Middle frontal gyrus (tissue), 1 donor: ENCODE results near the gene MMAA.
"Not testable (repeated sequence)": the region's sequence is repeated elsewhere in the genome, so short reads cannot be mapped to it uniquely, and the experiment has no call there.

Experiments
- DNase-seq: peaks from one replicate; pipeline ENCODE4 v3.0.0-alpha.2; 2015; ENCODE audit warnings: low spot score; ENCODE audit errors: extremely low spot score

The MMAA gene

GRCh38 chr4:145618932-145619638, at the start of gene MMAA:
Gene MMAA (plus strand): TSS chr4:145619385. CDS start chr4:145639140, 19,755 bp downstream.
- peak; percentile 85 for DNase-seq

GRCh38 chr4:145574546-145574945, 44.6 kb upstream of the MMAA start:
- DNase-seq = not testable (repeated sequence)

- no peak for DNase-seq
These were observed 38.3 kb upstream of the MMAA start for GRCh38 chr4:145580906-145581305.

- DNase-seq = no peak
These were observed 35.8 kb upstream of the MMAA start for GRCh38 chr4:145583191-145584055.

GRCh38 chr4:145587088-145587754, 32.0 kb upstream of the MMAA start:
- no peak for DNase-seq

GRCh38 chr4:145589381-145589780, 29.8 kb upstream of the MMAA start:
- DNase-seq = not testable (repeated sequence)

- no peak for DNase-seq
These were observed 29.1 kb upstream of the MMAA start for GRCh38 chr4:145589916-145590702.

GRCh38 chr4:145602129-145602760, 16.9 kb upstream of the MMAA start:
- no peak for DNase-seq

- no peak for DNase-seq
These were observed 13.2 kb upstream of the MMAA start for GRCh38 chr4:145605941-145606340.

- no peak for DNase-seq
These were observed 9.4 kb upstream of the MMAA start for GRCh38 chr4:145609481-145610427.

- DNase-seq = no peak
These were observed 5.5 kb upstream of the MMAA start for GRCh38 chr4:145613566-145614232.

- DNase-seq = no peak
These were observed 5.0 kb upstream of the MMAA start for GRCh38 chr4:145614233-145614610.

GRCh38 chr4:145618210-145618931, 814 bp upstream of the MMAA start:
- DNase-seq = no peak

- DNase-seq = no peak
These were observed 433 bp downstream of the MMAA start for GRCh38 chr4:145619639-145619996.

- DNase-seq = not testable (repeated sequence)
These were observed 2.9 kb downstream of the MMAA start for GRCh38 chr4:145622067-145622466.

- DNase-seq = no peak
These were observed 4.6 kb downstream of the MMAA start for GRCh38 chr4:145623831-145624230.

GRCh38 chr4:145625677-145626622, 6.8 kb downstream of the MMAA start:
- no peak for DNase-seq
